PC-9 (cell line): ENCODE measurements around the gene CPNE4. TPM values are rescaled to one million over a fixed set of nuclear protein-coding genes. Genes with fewer than 3 reads are reported as not detected.
A peak's percentile ranks its signal among the peaks of the same experiment; 100 is the strongest.

Experiments used
- BruUV-seq: library from RNA; stranded (reverse); fragments of 400-500 nt; replicated peaks from 2 replicates; lab custom pipeline; 2021; lab: Mats Ljungman, UMichigan
- CTCF ChIA-PET: fragments of 300-600 bp; sonication (Branson Sonifier 250); formaldehyde crosslinking; loops from one replicate; lab custom pipeline; 2022; ENCODE audit warnings: antibody characterized with exemption; lab: Charles Lee
- POLR2A ChIA-PET: fragments of 300-600 bp; sonication (Branson Sonifier 250); formaldehyde crosslinking; loops from one replicate; lab custom pipeline; 2022; ENCODE audit warnings: antibody characterized with exemption; ENCODE audit not compliant: unreplicated experiment; lab: Charles Lee
- DNase-seq, 2 experiments: peaks; one replicate each; pipeline versions ENCODE4 v3.0.0 to v3.0.0-alpha.2; 2015 to 2022; ENCODE audit warnings: mixed read lengths in 1 of 2
- H2AFZ ChIP-seq: fragments of 200-600 bp; sonication (generic); 2 replicates; pipeline ENCODE4 v1.8.1; 2017; ENCODE audit warnings: antibody characterized with exemption
- H3F3A ChIP-seq: fragments of 200-600 bp; sonication (generic); 2 replicates; pipeline ENCODE4 v1.8.1; 2017; ENCODE audit warnings: antibody characterized with exemption, mild to moderate bottlenecking, low read depth; ENCODE audit not compliant: insufficient read depth
- H3K27ac ChIP-seq: fragments of 200-600 bp; sonication (generic); 2 replicates; pipeline ENCODE4 v1.6.1; 2016; ENCODE audit warnings: mixed run types
- H3K27me3 ChIP-seq: fragments of 200-600 bp; sonication (generic); 2 replicates; pipeline ENCODE4 v1.6.1; 2016; ENCODE audit warnings: low read depth, mixed run types; ENCODE audit not compliant: insufficient read depth
- H3K36me3 ChIP-seq: fragments of 200-600 bp; sonication (generic); 2 replicates; pipeline ENCODE4 v1.6.1; 2016; ENCODE audit warnings: low read depth, mixed run types
- H3K4me1 ChIP-seq: fragments of 200-600 bp; sonication (generic); replicated peaks from 2 replicates; pipeline ENCODE4 v1.6.1; 2016; ENCODE audit warnings: mixed run types; ENCODE audit not compliant: insufficient read depth
- H3K4me2 ChIP-seq: fragments of 200-600 bp; sonication (generic); 2 replicates; pipeline ENCODE4 v1.6.1; 2017; ENCODE audit warnings: mixed run types
- H3K4me3 ChIP-seq: fragments of 200-600 bp; sonication (generic); 2 replicates; pipeline ENCODE4 v1.6.1; 2016; ENCODE audit warnings: mixed run types
- H3K79me2 ChIP-seq: fragments of 200-600 bp; sonication (generic); 2 replicates; pipeline ENCODE4 v1.6.1; 2017; ENCODE audit warnings: low read depth, mixed run types
- H3K9me2 ChIP-seq: fragments of 200-600 bp; sonication (generic); 2 replicates; pipeline ENCODE4 v1.8.1; 2017; ENCODE audit warnings: mild to moderate bottlenecking; ENCODE audit not compliant: insufficient read depth
- H3K9me3 ChIP-seq: fragments of 200-600 bp; sonication (generic); 2 replicates; pipeline ENCODE4 v1.8.1; 2016; ENCODE audit warnings: low read depth; ENCODE audit not compliant: insufficient read depth
- H4K20me1 ChIP-seq: fragments of 200-600 bp; sonication (generic); 2 replicates; pipeline ENCODE4 v1.8.1; 2017; ENCODE audit not compliant: insufficient read depth
- EZH2 ChIP-seq: fragments of 200-600 bp; sonication (generic); IDR thresholded peaks from 2 replicates; pipeline ENCODE4 v1.8.0; 2017; ENCODE audit warnings: antibody characterized with exemption, low read depth
- intact Hi-C: fragments of 100-400 bp; cut with micrococcal nuclease; formaldehyde crosslinking; loops from one replicate; pipeline ENCODE4 v1.10.0; 2022; ENCODE audit not compliant: unreplicated experiment
- total RNA-seq: library from RNA; stranded (reverse); gene quantifications from 2 replicates; pipeline ENCODE4 v1.2.3, GENCODE V29; 2021
- TF ChIP-seq, protein P1 (sequence below): fragments of 200-600 bp; sonication (generic); conservative IDR thresholded peaks from 2 replicates; pipeline ENCODE4 v1.6.1; 2017; ENCODE audit warnings: mixed run types, antibody characterized with exemption, mild to moderate bottlenecking, moderate library complexity

CPNE4 gene
- total RNA-seq, 1 experiment from 2014 or later: 0.22 TPM

DNA sequence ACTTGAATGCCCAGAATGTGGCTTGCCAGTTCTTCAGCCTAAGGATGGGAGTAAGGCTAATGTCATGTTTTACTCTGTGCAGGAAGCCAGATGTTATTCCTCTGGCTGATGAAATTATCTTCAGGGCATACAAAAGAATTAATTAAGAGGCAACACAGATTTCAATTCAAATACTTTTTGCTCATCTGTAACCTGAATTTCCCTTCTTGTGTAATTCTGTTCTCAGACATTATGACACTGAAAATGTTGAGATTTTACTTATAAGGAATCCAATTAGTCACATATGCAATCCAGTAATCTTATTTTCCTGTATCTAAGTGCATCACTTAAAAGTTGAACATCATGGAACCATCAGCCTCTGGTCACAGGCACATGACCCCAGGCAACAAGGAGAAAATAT, 136.5 kb downstream of the CPNE4 start:
- Histone ChIP-seq H3F3A (peaks cover 11% of the 10 kb centered on the region), H3K9me2 (no peaks in the 10 kb centered on the region), H3K79me2 (no peaks in the 10 kb centered on the region), H3K9me3 (no peaks in the 10 kb centered on the region), H4K20me1 (no peaks in the 10 kb centered on the region), H3K4me2 (no peak overlapping the region), H3K4me3 (no peak overlapping the region), H3K36me3 (no peaks in the 10 kb centered on the region), H2AFZ (no peak overlapping the region), H3K27me3 (no peaks in the 10 kb centered on the region), H3K4me1 (peaks cover 26% of the 10 kb centered on the region), H3K27ac (no peak overlapping the region)
- DNase-seq: no peak
- intact Hi-C loops: no loop called here
- TF ChIP-seq, protein P1, sequence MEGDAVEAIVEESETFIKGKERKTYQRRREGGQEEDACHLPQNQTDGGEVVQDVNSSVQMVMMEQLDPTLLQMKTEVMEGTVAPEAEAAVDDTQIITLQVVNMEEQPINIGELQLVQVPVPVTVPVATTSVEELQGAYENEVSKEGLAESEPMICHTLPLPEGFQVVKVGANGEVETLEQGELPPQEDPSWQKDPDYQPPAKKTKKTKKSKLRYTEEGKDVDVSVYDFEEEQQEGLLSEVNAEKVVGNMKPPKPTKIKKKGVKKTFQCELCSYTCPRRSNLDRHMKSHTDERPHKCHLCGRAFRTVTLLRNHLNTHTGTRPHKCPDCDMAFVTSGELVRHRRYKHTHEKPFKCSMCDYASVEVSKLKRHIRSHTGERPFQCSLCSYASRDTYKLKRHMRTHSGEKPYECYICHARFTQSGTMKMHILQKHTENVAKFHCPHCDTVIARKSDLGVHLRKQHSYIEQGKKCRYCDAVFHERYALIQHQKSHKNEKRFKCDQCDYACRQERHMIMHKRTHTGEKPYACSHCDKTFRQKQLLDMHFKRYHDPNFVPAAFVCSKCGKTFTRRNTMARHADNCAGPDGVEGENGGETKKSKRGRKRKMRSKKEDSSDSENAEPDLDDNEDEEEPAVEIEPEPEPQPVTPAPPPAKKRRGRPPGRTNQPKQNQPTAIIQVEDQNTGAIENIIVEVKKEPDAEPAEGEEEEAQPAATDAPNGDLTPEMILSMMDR: no peak
- no peak for TF ChIP-seq EZH2
- ChIA-PET POLR2A (no interaction called here), CTCF (no interaction called here)
- no TSS peak for BruUV-seq

DNA sequence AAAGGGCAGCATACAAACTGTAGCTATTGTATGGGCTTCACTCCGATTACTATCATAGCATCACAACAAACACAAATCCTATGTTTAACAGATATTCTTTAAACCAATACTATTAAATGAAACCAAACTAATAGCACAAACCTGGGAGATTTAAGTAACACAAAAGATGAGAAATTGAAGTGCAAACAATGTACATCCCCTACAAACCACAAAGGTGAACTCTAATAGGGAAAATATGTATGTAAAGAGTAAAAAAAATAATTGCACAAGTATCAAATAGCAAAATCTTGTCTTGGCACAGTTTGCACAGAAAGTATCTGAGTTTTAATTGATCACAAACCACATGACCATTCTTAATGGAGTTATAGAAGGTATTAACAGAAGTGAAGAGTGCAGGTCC, 138.5 kb downstream of the CPNE4 start:
- Histone ChIP-seq H3K4me2 (no peak overlapping the region), H3K9me3 (no peaks in the 10 kb centered on the region), H3K27ac (no peak overlapping the region), H3K79me2 (no peaks in the 10 kb centered on the region), H2AFZ (no peak overlapping the region), H3K27me3 (no peaks in the 10 kb centered on the region), H3K9me2 (no peaks in the 10 kb centered on the region), H3F3A (peaks cover 9% of the 10 kb centered on the region), H3K4me3 (no peak overlapping the region), H4K20me1 (no peaks in the 10 kb centered on the region), H3K4me1 (peaks cover 15% of the 10 kb centered on the region), H3K36me3 (no peaks in the 10 kb centered on the region)
- CTCF ChIA-PET: no interaction called here
- peak in 1 of 2 experiments; percentile 54 for DNase-seq
- TF ChIP-seq, protein P1: no peak
- no peak for TF ChIP-seq EZH2
- POLR2A ChIA-PET: no interaction called here
- intact Hi-C loops: no loop called here
- no TSS peak for BruUV-seq

DNA sequence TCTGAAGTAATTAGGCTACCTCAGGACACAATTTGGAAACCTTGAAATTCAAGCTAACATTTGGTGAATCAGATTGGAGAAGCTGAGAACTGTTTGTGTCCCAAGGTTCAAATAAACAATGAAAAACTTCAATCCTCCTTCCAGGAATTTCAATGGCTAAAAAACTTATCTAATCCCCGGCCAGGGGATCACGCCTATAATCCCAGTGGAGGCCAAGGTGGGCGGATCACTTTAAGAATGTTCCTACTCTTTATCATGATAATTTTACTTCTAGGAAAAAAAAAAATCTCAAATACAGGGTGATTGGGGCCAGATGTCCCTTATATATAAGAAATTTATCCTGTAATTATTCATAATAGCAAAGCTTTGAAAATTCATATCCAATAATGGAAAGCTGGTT, 139.0 kb downstream of the CPNE4 start:
- no peaks in the 10 kb centered on the region for H3K9me2 ChIP-seq
- H3K9me3 ChIP-seq: no peaks in the 10 kb centered on the region
- no peaks in the 10 kb centered on the region for H3K79me2 ChIP-seq
- peaks cover 9% of the 10 kb centered on the region for H3F3A ChIP-seq
- H3K4me2 ChIP-seq: no peak overlapping the region
- ChIA-PET POLR2A (no interaction called here), CTCF (no interaction called here)
- H3K27ac ChIP-seq: no peak overlapping the region
- no peak overlapping the region for H3K4me3 ChIP-seq
- intact Hi-C loops: no loop called here
- peaks cover 15% of the 10 kb centered on the region for H3K4me1 ChIP-seq
- BruUV-seq: no TSS peak
- H3K27me3 ChIP-seq: no peaks in the 10 kb centered on the region
- TF ChIP-seq, protein P1: no peak
- no peak for TF ChIP-seq EZH2
- no peaks in the 10 kb centered on the region for H3K36me3 ChIP-seq
- no peak for DNase-seq
- H2AFZ ChIP-seq: no peak overlapping the region
- no peaks in the 10 kb centered on the region for H4K20me1 ChIP-seq
